MM.1S (cell line): Measurements from ENCODE around the gene IFNB1.

Experiments used
- CTCF ChIP-seq: fragments of 300-600 bp; sonication (generic); IDR thresholded peaks from 2 replicates; pipeline ENCODE4 v1.5.1; 2016; ENCODE audit warnings: antibody characterized with exemption, low read length, mixed read lengths
- EZH2 ChIP-seq: fragments of 300-600 bp; sonication (generic); optimal IDR thresholded peaks from 2 replicates; pipeline ENCODE3; 2017; ENCODE audit warnings: low read depth, mild to moderate bottlenecking, antibody characterized with exemption, low read length, mixed read lengths
- EZH2phosphoT487 ChIP-seq: fragments of 300-600 bp; sonication (generic); IDR thresholded peaks from 2 replicates; pipeline ENCODE4 v1.6.1; 2018; ENCODE audit warnings: antibody characterized with exemption, low read length

GRCh38 chr9:21096172-21096900 is 18.6 kb upstream of the IFNB1 start:
- TF ChIP-seq CTCF = no peak
- no peak for TF ChIP-seq EZH2phosphoT487
- no peak for TF ChIP-seq EZH2
